K562 (cell line): ENCODE results near the gene PLEKHF1. TPM values are rescaled to one million over a fixed set of nuclear protein-coding genes. Genes with fewer than 3 reads are reported as not detected.

ENCODE experiments used
- ATAC-seq: fragments of 200-7000 bp; cut with Tn5 transposase; 3 replicates; pipeline ENCODE4 v1.9.1; 2020; ENCODE audit warnings: moderate library complexity
- BruUV-seq: library from RNA; stranded (reverse); fragments of 400-500 nt; replicated peaks from 2 replicates; lab custom pipeline; 2021; lab: Mats Ljungman, UMichigan
- CTCF ChIA-PET: fragments of 300-600 bp; formaldehyde crosslinking; extraction: SDS; loops from one replicate; lab custom pipeline; 2021; ENCODE audit warnings: low intra/inter-chr PET ratio; lab: Yijun Ruan, JAX
- POLR2A ChIA-PET: fragments of 300-600, 350-650 bp; sonication (Branson Sonifier 250); formaldehyde crosslinking; extraction: SDS; loops from one replicate; lab custom pipeline; 2021; ENCODE audit warnings: antibody characterized with exemption, inconsistent platforms; lab: Yijun Ruan, JAX
- DNase-seq, 4 experiments: peaks; one replicate each; pipeline versions ENCODE4 v3.0.0 to v3.0.0-alpha.2; 2011 to 2018; ENCODE audit warnings: low spot score in 3 of 4, mixed read lengths in 3 of 4; ENCODE audit errors: extremely low read depth in 1 of 4
- FAIRE-seq: peaks from 2 replicates; lab custom pipeline; 2011; peaks lifted over from hg19 to GRCh38; lab: Jason Lieb, UNC
- H2AFZ ChIP-seq: 2 replicates; pipeline ENCODE4 v1.6.0; 2011; ENCODE audit warnings: low read depth, low read length, control low read depth, inconsistent platforms
- H3K27ac ChIP-seq: fragments of 200-600 bp; 3 replicates; pipeline ENCODE4 v1.8.0; 2011; ENCODE audit warnings: low read depth, mild to moderate bottlenecking, control low read depth, inconsistent platforms, low read length, moderate library complexity, mixed read lengths; ENCODE audit errors: extremely low read depth
- H3K27me3 ChIP-seq, 2 experiments: fragments of 300-600 bp in 1 of 2; 2 replicates in 1 of 2; 3 replicates in 1 of 2; pipeline versions ENCODE4 v1.6.0 to v1.8.0; 2011; ENCODE audit warnings: inconsistent platforms in 2 of 2, low read length in 2 of 2, mild to moderate bottlenecking in 1 of 2, mixed read lengths in 1 of 2, moderate library complexity in 1 of 2; ENCODE audit not compliant: control insufficient read depth in 2 of 2, insufficient read depth in 2 of 2
- H3K36me3 ChIP-seq: fragments of 300-600 bp; 3 replicates; pipeline ENCODE4 v1.8.0; 2011; ENCODE audit warnings: mild to moderate bottlenecking, low read length, inconsistent platforms; ENCODE audit not compliant: control insufficient read depth, insufficient read depth
- H3K4me1 ChIP-seq, 2 experiments: fragments of 200-600 bp in 1 of 2; replicated peaks in 1 of 2; 2 replicates in 1 of 2; 3 replicates in 1 of 2; pipeline versions ENCODE4 v1.5.1 to v1.8.0; 2011; ENCODE audit warnings: inconsistent platforms in 2 of 2, low read length in 2 of 2, mild to moderate bottlenecking in 1 of 2, mixed read lengths in 1 of 2, moderate library complexity in 1 of 2; ENCODE audit not compliant: control insufficient read depth in 2 of 2, insufficient read depth in 2 of 2
- H3K4me2 ChIP-seq: 2 replicates; pipeline ENCODE4 v1.6.1; 2011; ENCODE audit warnings: low read length, control low read depth, inconsistent platforms, mixed read lengths; ENCODE audit not compliant: insufficient read depth
- H3K4me3 ChIP-seq: fragments of 200-600 bp; sonication (generic), shearing (Covaris generic); 2 replicates; pipeline ENCODE4 v1.5.1; 2016; ENCODE audit warnings: control low read depth, inconsistent platforms
- H3K79me2 ChIP-seq: fragments of 200-600 bp; 3 replicates; pipeline ENCODE4 v1.8.0; 2011; ENCODE audit warnings: low read length, inconsistent platforms; ENCODE audit not compliant: control insufficient read depth, insufficient read depth
- H3K9ac ChIP-seq, 2 experiments: 2 replicates each; pipeline versions ENCODE4 v1.6.0 to v1.6.1; 2011; ENCODE audit warnings: low read depth in 2 of 2, low read length in 2 of 2, control low read depth in 1 of 2, inconsistent platforms in 1 of 2, mild to moderate bottlenecking in 1 of 2, mixed read lengths in 1 of 2; ENCODE audit not compliant: insufficient read depth in 1 of 2
- H3K9me1 ChIP-seq: one replicate; pipeline ENCODE4 v1.6.0; 2011; ENCODE audit warnings: inconsistent platforms, mild to moderate bottlenecking, low read length, moderate library complexity; ENCODE audit not compliant: control insufficient read depth, insufficient read depth
- H3K9me3 ChIP-seq: replicated peaks from 2 replicates; pipeline ENCODE4 v1.5.1; 2011; ENCODE audit warnings: low read depth, low read length, inconsistent platforms; ENCODE audit not compliant: control insufficient read depth, insufficient read depth
- H4K20me1 ChIP-seq: replicated peaks from 2 replicates; pipeline ENCODE4 v1.6.1; 2011; ENCODE audit warnings: low read length, inconsistent platforms, mixed read lengths; ENCODE audit not compliant: control insufficient read depth, insufficient read depth
- BCL6 ChIP-seq: fragments of 250-450 bp; sonication (Bioruptor Pico); IDR thresholded peaks from 2 replicates; pipeline ENCODE4 v1.4.0; 2020
- CBFB ChIP-seq: sonication (generic); formaldehyde crosslinking; IDR thresholded peaks from 2 replicates; pipeline ENCODE4 v1.4.0; 2020; ENCODE audit warnings: mild to moderate bottlenecking, missing genetic modification reagents
- HSF4 ChIP-seq: fragments of 250-450 bp; sonication (Bioruptor Pico); IDR thresholded peaks from 2 replicates; pipeline ENCODE4 v2.1.2; 2022; ENCODE audit warnings: mild to moderate bottlenecking, moderate library complexity, borderline replicate concordance
- KDM2B ChIP-seq: fragments of 250-450 bp; sonication (Bioruptor Pico); IDR thresholded peaks from 2 replicates; pipeline ENCODE4 v1.8.0; 2021; ENCODE audit warnings: mild to moderate bottlenecking, moderate library complexity
- MAFG ChIP-seq: fragments of 450-650 bp; conservative IDR thresholded peaks from 2 replicates; pipeline ENCODE4 v1.6.1; 2016; ENCODE audit warnings: missing genetic modification characterization, missing compliant biosample characterization
- PURB ChIP-seq: sonication (generic); formaldehyde crosslinking; IDR thresholded peaks from 2 replicates; pipeline ENCODE4 v1.9.0; 2021; ENCODE audit warnings: low read depth, mild to moderate bottlenecking, missing genetic modification reagents
- STAT5A ChIP-seq: IDR thresholded peaks from 2 replicates; pipeline ENCODE4 v1.6.1; 2012; ENCODE audit warnings: low read length, inconsistent platforms, borderline replicate concordance
- ZBTB40 ChIP-seq, 2 experiments: fragments of 450-650 bp in 1 of 2; sonication (generic) in 1 of 2; formaldehyde crosslinking in 1 of 2; IDR thresholded peaks; 2 replicates each; pipeline versions ENCODE4 v1.7.1 to v1.9.0; 2016 to 2022; ENCODE audit warnings: inconsistent platforms in 1 of 2, mild to moderate bottlenecking in 1 of 2, missing genetic modification reagents in 1 of 2
- WGBS: fragments of 100-300 bp; shearing (Covaris generic); methylation state at CpG from one replicate; pipeline ENCODE4 v1.1.6; 2016; ENCODE audit warnings: low coverage, mixed read lengths; ENCODE audit not compliant: insufficient coverage; ENCODE audit errors: missing lambda C conversion rate; 5-methylcytosine and 5-hydroxymethylcytosine counted together
- in situ Hi-C: fragments of 300-500 bp; cut with MboI; formaldehyde crosslinking; loops from 4 replicates; pipeline ENCODE4 v1.15.0; 2018; ENCODE audit warnings: inconsistent platforms, mixed read lengths
- intact Hi-C: fragments of 100-400 bp; cut with micrococcal nuclease; formaldehyde crosslinking; loops from 2 replicates; pipeline ENCODE4 v1.14.2; 2022
- polyA plus RNA-seq, 8 experiments: library from polyadenylated mRNA; depleted of rRNA in 4 of 8; stranded (reverse) in 5 of 8; unstranded in 3 of 8; fragments of >200 nt; fragmentation: Nextera tagmentation in 2 of 8; fragmentation: Illumina TruSeq in 1 of 8; extraction: Ambion mirVana in 2 of 8; extraction: Trizol in 1 of 8; gene quantifications; 2 replicates each; pipeline versions ENCODE4 v1.2.1 to v1.2.3, GENCODE V29; 2011 to 2014; ENCODE audit warnings: inconsistent platforms in 1 of 8, missing spikeins in 1 of 8
- total RNA-seq, 7 experiments: library from RNA; depleted of rRNA in 6 of 7; stranded (reverse); fragments of >200 nt in 6 of 7; fragmentation: Illumina TruSeq in 2 of 7; extraction: Trizol in 2 of 7; gene quantifications; 2 replicates each; pipeline versions ENCODE4 v1.2.1 to v1.2.3, GENCODE V29; 2011 to 2021; ENCODE audit warnings: low replicate concordance in 1 of 7

Gene PLEKHF1
- total and polyA plus RNA-seq, 9 of the 15 experiments (the other 6 are each of a cell fraction or from before 2014, with no cell fraction given): 0.07 to 13.4 (median 3.9) TPM; not detected in 1

- Histone ChIP-seq H3K27ac (no peak overlapping the region), H3K79me2 (no peaks in the 10 kb centered on the region), H3K9me3 (no peaks in the 10 kb centered on the region), H3K4me2 (no peak overlapping the region), H3K36me3 (no peaks in the 10 kb centered on the region), H4K20me1 (no peaks in the 10 kb centered on the region), H3K4me1 (no peaks in the 10 kb centered on the region), H3K4me3 (no peak overlapping the region), H3K9me1 (no peaks in the 10 kb centered on the region), H3K9ac (peak overlapping the region in 1 of 2 experiments; percentile 80; a peak in 1 of 4 replicates), H3K27me3 (no peaks in the 10 kb centered on the region), H2AFZ (peak overlapping the region; percentile 36; the same call in 1 of the 2 replicates)
- no peak; the same call in 2 of the 3 replicates for ATAC-seq
- ChIA-PET CTCF (no interaction called here), POLR2A (interaction anchor here (0.6 to 0.7 kb wide), 2 partner anchors 10 to 309 kb away, joined by 3 to 4 read pairs; no protein-coding TSS in a partner anchor)
- in situ Hi-C loops (no loop called here), intact Hi-C loops (no loop called here)
- 32% methylated on average over 6 of the region's 6 CpGs for WGBS
- DNase-seq: no peak
- FAIRE-seq: no peak
- no TSS peak for BruUV-seq
- no peak for TF ChIP-seq CBFB
- no peak for TF ChIP-seq BCL6 (CRISPR knock-in tag)
- TF ChIP-seq HSF4 (CRISPR knock-in tag): no peak
- no peak for TF ChIP-seq STAT5A
- TF ChIP-seq MAFG (tag): no peak
- TF ChIP-seq ZBTB40 (IDR thresholded peaks at IDR 0.05): no peak
- TF ChIP-seq ZBTB40 (CRISPR knock-in tag; IDR thresholded peaks at IDR 0.05): no peak
- TF ChIP-seq KDM2B (CRISPR knock-in tag): no peak
- TF ChIP-seq PURB (CRISPR knock-in tag): no peak
Observed at GRCh38 chr19:29634423-29635130, 30.7 kb upstream of the PLEKHF1 start.
